C4-2B (cell line): ENCODE measurements around the gene SPDYE3.
"Not testable (repeated sequence)": the region's sequence is repeated elsewhere in the genome, so short reads cannot be mapped to it uniquely, and the experiment has no call there.

Experiments used
- H3K27ac ChIP-seq: fragments of 450-650 bp; 2 replicates; pipeline ENCODE4 v1.5.1; 2017
- CTCF ChIP-seq: fragments of 450-650 bp; conservative IDR thresholded peaks from 2 replicates; pipeline ENCODE4 v1.5.1; 2017; ENCODE audit warnings: mild to moderate bottlenecking
- ZFX ChIP-seq: fragments of 450-650 bp; IDR thresholded peaks from 2 replicates; pipeline ENCODE4 v1.6.1; 2017

Gene SPDYE3

DNA sequence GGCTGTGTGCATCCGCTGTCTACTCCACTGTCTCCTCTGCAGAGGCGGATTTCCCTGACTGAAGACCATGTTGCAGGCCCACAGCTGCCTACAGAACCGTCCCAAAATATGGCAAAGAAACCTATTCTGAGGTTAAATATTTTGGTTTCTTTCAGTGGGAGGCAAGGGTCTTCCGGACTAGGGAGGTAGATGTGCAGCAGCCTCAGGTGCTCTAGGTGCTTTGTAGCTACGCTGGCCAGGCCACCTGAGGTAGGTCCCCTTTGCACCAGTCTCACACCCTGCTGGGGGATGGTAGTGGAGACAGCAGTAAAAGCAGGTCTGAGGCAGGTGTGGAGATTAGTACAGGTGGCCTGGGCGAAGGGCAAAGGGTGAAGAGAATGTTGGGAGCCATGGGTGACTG lies 42.3 kb downstream of the SPDYE3 start:
- no peak for TF ChIP-seq CTCF
- TF ChIP-seq ZFX: no peak

GRCh38 chr7:100351657-100352058 lies 44.2 kb downstream of the SPDYE3 start:
- no peak overlapping the region for H3K27ac ChIP-seq
- TF ChIP-seq CTCF: no peak
- TF ChIP-seq ZFX: no peak

More for the DNA sequence above, 42.3 kb downstream of the SPDYE3 start:
- H3K27ac ChIP-seq: no peak overlapping the region

GRCh38 chr7:100352230-100352781 lies 44.8 kb downstream of the SPDYE3 start:
- not testable (repeated sequence) for H3K27ac ChIP-seq

- TF ChIP-seq CTCF: no peak
- TF ChIP-seq ZFX: no peak
- no peak overlapping the region for H3K27ac ChIP-seq
Measured at GRCh38 chr7:100352984-100353684, 45.6 kb downstream of the SPDYE3 start.

DNA sequence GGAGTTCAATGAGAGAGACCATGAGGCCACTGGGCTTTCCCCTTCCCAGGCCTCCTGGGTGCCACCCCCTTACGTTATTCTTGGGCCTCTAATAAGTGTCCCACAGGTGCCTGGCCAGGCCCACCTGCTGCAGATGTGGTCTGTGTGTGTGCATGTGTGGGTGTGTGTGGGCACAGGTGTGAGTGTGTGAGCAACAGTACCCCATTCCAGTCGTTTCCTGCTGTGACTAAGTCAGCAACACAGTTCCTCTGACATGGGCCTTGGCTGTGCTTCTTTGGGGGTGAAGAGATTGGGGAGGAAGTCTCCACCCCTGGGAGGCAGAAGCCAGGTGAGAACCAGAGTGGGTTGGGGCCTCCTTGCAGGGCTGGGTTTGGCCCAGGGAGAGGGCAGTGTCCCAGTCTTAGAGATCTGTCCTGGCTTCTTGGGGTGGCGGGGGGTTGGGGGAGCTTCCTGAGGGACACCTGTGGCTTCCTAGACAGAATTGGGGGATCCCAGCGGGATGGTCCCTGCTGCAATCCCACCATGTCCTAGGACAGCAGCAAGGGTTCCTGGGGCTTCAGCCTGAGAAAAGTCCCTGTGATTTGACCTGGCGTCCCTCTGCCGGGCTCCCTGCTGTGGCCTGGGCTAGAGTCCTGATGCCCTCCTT lies 46.3 kb downstream of the SPDYE3 start:
- TF ChIP-seq CTCF (no peak), ZFX (no peak)
- no peak overlapping the region for H3K27ac ChIP-seq

- no peak for TF ChIP-seq ZFX
- TF ChIP-seq CTCF: no peak
- no peak overlapping the region for H3K27ac ChIP-seq
Measured at GRCh38 chr7:100356416-100357068, 49.0 kb downstream of the SPDYE3 start.

DNA sequence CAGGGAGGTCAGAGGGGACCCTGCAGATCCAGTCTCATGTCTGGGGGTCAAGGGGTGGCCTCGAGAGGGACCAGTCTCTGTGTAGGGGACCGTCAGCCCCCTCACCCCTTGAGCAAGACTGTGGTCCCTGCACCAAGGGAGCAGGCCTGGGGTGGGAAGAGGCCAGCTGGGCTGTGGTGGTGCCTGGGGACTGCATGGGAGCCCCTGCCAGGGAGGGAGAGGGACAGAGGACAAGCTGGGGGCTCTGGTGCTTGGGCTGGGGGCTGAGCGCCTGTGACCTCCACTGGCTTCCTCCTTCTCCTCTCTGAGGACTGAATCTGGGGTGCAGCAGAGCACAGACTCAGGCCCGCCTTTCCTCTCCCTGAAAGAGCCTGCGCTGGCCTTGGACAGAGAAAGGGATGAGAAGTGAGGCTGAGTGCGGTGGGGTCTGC lies 49.6 kb downstream of the SPDYE3 start:
- TF ChIP-seq CTCF: no peak
- TF ChIP-seq ZFX: no peak
- no peak overlapping the region for H3K27ac ChIP-seq
